ENCODE measurements around the gene ZBTB38.

GRCh38 chr3:141380987-141381386 lies 12.7 kb downstream of the ZBTB38 start:
- TF ChIP-seq CTCF (IDR thresholded peaks at IDR 0.05; ENCODE audit: low read depth, low read length) (no peak), POLR2A (IDR thresholded peaks at IDR 0.05; ENCODE audit: extremely low read depth, insufficient read length) (no peak), MYC (IDR thresholded peaks at IDR 0.05; ENCODE audit: low read depth, low read length) (no peak)

Data from NB4 (cell line).